GM12875 (cell line): ENCODE measurements around the gene C9orf85.

Source experiments
- H3K4me3 ChIP-seq: one replicate; pipeline ENCODE4 v1.5.1; 2011; ENCODE audit warnings: low read depth, low read length, control low read depth
- TF ChIP-seq, protein P1 (sequence below): IDR thresholded peaks from 2 replicates; pipeline ENCODE4 v1.5.1; 2011; ENCODE audit warnings: low read depth, mild to moderate bottlenecking, control low read depth, inconsistent platforms, low read length, moderate library complexity, borderline replicate concordance; ENCODE audit not compliant: insufficient read depth

Gene C9orf85

DNA sequence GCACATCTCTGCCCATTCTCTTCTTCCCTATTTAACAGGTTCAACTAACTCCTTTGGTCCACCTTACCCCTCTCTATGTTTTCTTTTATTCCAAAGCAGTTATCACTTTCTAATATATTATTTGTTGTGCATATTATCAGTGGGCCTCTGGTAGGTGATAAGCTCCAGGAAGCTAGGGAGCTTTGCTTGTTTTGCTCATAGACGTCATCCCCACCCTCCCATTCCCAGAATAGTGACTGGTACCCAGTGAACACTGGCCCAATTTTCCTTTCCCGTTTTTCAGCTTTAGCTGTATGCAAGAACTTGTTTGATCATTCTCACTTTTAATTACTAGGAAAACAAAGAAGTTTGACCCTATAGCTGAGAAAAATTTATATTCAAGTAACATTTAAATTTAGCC is 7.4 kb upstream of the C9orf85 start:
- H3K4me3 ChIP-seq: no peak overlapping the region
- TF ChIP-seq, protein P1, sequence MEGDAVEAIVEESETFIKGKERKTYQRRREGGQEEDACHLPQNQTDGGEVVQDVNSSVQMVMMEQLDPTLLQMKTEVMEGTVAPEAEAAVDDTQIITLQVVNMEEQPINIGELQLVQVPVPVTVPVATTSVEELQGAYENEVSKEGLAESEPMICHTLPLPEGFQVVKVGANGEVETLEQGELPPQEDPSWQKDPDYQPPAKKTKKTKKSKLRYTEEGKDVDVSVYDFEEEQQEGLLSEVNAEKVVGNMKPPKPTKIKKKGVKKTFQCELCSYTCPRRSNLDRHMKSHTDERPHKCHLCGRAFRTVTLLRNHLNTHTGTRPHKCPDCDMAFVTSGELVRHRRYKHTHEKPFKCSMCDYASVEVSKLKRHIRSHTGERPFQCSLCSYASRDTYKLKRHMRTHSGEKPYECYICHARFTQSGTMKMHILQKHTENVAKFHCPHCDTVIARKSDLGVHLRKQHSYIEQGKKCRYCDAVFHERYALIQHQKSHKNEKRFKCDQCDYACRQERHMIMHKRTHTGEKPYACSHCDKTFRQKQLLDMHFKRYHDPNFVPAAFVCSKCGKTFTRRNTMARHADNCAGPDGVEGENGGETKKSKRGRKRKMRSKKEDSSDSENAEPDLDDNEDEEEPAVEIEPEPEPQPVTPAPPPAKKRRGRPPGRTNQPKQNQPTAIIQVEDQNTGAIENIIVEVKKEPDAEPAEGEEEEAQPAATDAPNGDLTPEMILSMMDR: no peak

DNA sequence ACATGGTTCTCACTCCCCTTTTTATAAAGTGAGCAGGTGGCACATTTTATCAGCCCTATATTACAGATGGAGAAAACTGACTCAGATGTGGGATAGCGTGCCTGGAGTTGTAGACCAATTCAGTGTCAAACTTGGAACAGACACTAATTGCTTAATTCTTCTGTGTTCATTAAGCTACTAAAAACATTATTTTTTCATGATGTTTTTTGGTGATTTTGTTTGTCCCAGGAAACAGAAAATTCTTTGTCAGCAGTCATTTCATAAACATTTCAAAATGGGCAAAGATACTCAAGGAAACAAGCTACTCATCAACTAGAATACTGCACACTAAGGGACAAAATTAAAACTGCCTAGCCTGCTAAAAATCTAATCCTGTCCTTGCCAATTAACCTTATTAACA is 2.6 kb upstream of the C9orf85 start:
- H3K4me3 ChIP-seq: peak overlapping the region; percentile 25
- TF ChIP-seq, protein P1: no peak

DNA sequence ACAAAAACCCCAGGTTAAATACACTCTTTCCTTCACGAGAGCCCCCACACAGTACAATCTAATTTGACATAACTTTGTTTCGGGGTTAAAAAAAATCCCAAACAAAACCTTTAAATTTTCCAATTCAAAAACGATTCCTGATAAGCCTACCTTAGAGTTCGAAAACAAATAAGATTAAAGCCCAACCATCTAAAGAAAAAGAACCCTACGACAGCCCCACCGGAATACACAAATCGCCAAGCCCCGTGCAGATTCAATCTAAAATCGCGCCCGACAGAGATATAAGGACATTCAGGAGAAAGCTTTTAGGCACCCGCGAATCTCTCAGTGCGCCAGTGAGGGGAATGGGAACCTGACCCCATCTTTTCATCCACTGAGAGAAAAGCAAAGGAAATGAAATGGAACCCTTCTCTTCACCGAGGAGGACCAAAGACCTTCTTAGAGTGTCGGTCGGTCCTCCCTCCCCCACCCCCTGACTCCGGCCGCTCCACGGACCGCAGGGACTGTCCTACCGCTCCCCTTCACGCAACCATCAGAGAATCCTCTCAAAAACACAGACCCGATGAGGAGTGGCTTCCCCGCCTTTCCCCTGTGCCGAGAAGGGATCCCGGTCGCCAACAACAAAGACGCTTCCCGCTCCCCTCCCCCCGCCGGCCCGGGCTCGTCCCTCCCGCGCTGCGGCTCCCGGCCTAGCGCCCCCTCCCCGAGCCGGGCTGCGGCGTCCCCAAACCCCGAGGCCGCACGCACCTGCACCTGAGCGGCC is 1.4 kb upstream of the C9orf85 start:
- H3K4me3 ChIP-seq: peak overlapping the region; percentile 83
- TF ChIP-seq, protein P1: no peak

DNA sequence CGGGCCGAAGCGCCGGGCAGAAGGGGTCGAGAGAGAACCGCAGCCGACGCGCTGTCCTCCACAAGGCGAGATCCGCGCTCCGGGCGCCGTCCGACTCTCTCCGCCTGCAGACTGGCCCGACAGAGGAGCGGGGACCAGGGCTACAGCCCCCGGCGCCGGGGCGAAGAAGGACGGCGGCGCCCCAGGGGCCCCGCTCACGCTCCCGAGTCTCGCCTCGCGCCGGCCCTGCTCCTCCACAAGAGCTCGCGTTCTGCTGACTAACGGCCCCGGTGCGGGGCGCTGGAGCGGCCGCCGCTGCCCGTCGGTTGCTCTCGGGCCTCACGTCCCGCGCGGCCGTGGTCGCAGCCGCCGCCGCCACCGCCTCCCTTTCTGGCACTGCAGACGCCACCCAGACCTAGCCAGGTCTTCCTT is 784 bp upstream of the C9orf85 start:
- TF ChIP-seq, protein P1: no peak
- H3K4me3 ChIP-seq: peak overlapping the region; percentile 83

DNA sequence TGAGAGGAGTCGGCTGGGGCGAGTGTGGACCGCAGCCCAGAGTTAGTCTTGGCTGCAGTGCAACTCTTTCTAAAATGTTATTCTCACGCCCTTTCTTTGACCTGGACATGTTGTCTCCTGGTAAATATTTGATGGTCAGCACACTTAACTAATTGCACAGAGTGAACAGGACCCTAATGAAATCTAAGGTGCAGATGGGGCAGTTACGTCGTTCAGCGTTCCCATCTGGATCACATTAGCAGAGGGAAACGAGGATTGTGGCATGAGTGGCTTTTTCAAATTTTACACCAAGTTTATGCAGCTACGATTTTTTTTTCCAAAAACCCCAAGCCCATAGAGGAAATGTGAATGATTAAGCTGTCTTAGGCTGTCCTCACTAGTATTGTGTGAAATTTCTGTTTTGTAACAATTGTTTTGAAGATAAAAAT is 483 bp downstream of the C9orf85 start:
- TF ChIP-seq, protein P1: no peak
- peak overlapping the region; percentile 68 for H3K4me3 ChIP-seq

DNA sequence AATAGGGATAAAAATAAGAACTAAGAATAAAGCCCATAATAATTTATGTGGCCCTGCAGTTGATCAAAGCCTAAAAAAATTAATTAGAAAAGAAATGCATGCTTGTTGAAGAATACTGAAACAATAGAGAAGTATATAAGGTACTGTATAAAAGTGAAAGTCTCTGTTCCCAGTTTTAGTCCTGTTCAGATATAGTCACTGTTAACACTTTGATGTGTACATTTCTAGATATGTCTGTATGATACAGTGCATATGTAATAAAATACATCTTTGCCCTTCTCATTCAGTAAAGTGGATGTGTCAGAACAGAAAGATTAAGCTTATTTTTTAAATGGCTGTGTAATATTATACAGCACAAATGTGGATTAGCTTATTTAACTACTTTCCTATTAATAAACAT is 4.1 kb downstream of the C9orf85 start:
- TF ChIP-seq, protein P1: no peak

DNA sequence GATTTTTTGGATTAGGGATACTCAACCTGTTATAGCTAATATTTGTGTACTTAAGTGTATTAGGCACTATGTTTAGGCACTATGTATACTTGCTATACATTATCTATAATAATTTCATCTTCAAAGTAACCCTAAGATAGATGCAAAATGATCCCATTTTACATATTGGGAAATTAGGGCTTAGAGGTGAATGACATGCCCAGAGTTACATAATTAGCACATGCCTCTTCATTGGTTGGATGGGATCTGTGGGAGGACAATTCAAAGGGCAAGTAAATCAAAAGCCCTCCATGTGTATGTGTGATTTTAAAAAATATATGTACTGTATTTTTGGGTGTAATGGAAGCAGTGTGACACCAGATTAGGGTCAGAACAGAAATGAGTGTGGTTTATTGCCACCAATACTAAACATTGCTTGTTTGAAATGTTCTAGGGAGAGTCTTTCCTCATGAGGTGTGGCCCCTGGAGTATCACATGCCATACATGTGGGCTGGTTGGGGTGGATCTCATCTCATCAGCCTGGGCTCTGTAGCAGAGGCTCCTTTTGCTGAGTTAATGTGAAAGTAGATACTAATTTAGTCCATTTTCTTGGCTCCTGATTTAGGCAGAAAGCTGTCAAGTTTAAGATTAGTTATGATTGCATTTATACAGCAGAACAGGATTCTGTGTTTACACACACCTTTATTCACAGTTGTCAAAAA is 5.5 kb downstream of the C9orf85 start:
- TF ChIP-seq, protein P1: no peak

More for the DNA sequence above, 4.1 kb downstream of the C9orf85 start:
- no peak overlapping the region for H3K4me3 ChIP-seq

More for the DNA sequence above, 5.5 kb downstream of the C9orf85 start:
- no peak overlapping the region for H3K4me3 ChIP-seq
